Astrocyte of the cerebellum (primary cell): ENCODE results near the gene STUM.

Experiments used
- DNase-seq: peaks from one replicate; pipeline ENCODE4 v3.0.0-alpha.2; 2011; ENCODE audit warnings: low read depth
- H3K4me3 ChIP-seq: 2 replicates; pipeline ENCODE4 v1.5.1; 2011; ENCODE audit warnings: mild to moderate bottlenecking, low read depth, low read length, moderate library complexity
- CTCF ChIP-seq: IDR thresholded peaks from 2 replicates; pipeline ENCODE4 v1.5.1; 2012; ENCODE audit warnings: low read length, low read depth, moderate library complexity, mild to moderate bottlenecking; ENCODE audit errors: missing control alignments
- in situ Hi-C: cut with HindIII; loops from 2 replicates; pipeline ENCODE4 v1.10.0; 2017; ENCODE audit warnings: low sequenced_read_pairs

The STUM gene

GRCh38 chr1:226566760-226567159 is 18.2 kb downstream of the STUM start:
- in situ Hi-C loops = no loop called here
- no peak for DNase-seq
- TF ChIP-seq CTCF = no peak
- H3K4me3 ChIP-seq = no peak overlapping the region

GRCh38 chr1:226568077-226568831 is 19.7 kb downstream of the STUM start:
- peak; percentile 21 for TF ChIP-seq CTCF
- no peak overlapping the region for H3K4me3 ChIP-seq
- in situ Hi-C loops = no loop called here
- DNase-seq = no peak

GRCh38 chr1:226568975-226569741 is 20.6 kb downstream of the STUM start:
- H3K4me3 ChIP-seq = no peak overlapping the region
- DNase-seq = no peak
- in situ Hi-C loops = no loop called here
- TF ChIP-seq CTCF = no peak

GRCh38 chr1:226569879-226570547 is 21.4 kb downstream of the STUM start:
- in situ Hi-C loops = no loop called here
- DNase-seq = no peak
- no peak overlapping the region for H3K4me3 ChIP-seq
- TF ChIP-seq CTCF = peak; percentile 24

- in situ Hi-C loops = no loop called here
- H3K4me3 ChIP-seq = no peak overlapping the region
- no peak for TF ChIP-seq CTCF
- DNase-seq = no peak
Observed at GRCh38 chr1:226571893-226572292, 23.3 kb downstream of the STUM start.

- in situ Hi-C loops = no loop called here
- no peak for TF ChIP-seq CTCF
- DNase-seq = no peak
- no peak overlapping the region for H3K4me3 ChIP-seq
Observed at GRCh38 chr1:226572325-226572726, 23.8 kb downstream of the STUM start.
